ENCODE results near the gene OR2D2.

Gene OR2D2

GRCh38 chr11:6876914-6877313 is 15.4 kb downstream of the OR2D2 start:
- TF ChIP-seq, protein P1, sequence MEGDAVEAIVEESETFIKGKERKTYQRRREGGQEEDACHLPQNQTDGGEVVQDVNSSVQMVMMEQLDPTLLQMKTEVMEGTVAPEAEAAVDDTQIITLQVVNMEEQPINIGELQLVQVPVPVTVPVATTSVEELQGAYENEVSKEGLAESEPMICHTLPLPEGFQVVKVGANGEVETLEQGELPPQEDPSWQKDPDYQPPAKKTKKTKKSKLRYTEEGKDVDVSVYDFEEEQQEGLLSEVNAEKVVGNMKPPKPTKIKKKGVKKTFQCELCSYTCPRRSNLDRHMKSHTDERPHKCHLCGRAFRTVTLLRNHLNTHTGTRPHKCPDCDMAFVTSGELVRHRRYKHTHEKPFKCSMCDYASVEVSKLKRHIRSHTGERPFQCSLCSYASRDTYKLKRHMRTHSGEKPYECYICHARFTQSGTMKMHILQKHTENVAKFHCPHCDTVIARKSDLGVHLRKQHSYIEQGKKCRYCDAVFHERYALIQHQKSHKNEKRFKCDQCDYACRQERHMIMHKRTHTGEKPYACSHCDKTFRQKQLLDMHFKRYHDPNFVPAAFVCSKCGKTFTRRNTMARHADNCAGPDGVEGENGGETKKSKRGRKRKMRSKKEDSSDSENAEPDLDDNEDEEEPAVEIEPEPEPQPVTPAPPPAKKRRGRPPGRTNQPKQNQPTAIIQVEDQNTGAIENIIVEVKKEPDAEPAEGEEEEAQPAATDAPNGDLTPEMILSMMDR (IDR thresholded peaks at IDR 0.05): no peak
- Mint-ChIP-seq H3K27me3 (ENCODE audit: low read depth, poor library complexity) (no peaks in the 10 kb centered on the region), H3K36me3 (ENCODE audit: low read depth) (no peaks in the 10 kb centered on the region)

GRCh38 chr11:6876325-6876724 is 16.0 kb downstream of the OR2D2 start, which contains the start of gene OR10A4:
Gene OR10A4, plus strand, starts transcription at chr11:6876625. Its CDS starts 23 bp downstream, at chr11:6876648.
- H3K36me3 Mint-ChIP-seq (ENCODE audit: low read depth): no peaks in the 10 kb centered on the region
- no peak within 1 kb of the TSS for H3K27ac Mint-ChIP-seq
- H3K9me3 Mint-ChIP-seq: no peaks in the 10 kb centered on the region
- TF ChIP-seq, protein P1 (IDR thresholded peaks at IDR 0.05): no peak
- H3K4me1 Mint-ChIP-seq: no peaks in the 10 kb centered on the region
- H3K27me3 Mint-ChIP-seq (ENCODE audit: low read depth, poor library complexity): no peaks in the 10 kb centered on the region
- H3K4me3 Mint-ChIP-seq: no peak within 1 kb of the TSS
- DNase-seq: no peak

More at GRCh38 chr11:6876914-6877313, 15.4 kb downstream of the OR2D2 start:
- Mint-ChIP-seq H3K4me3 (no peak overlapping the region), H3K9me3 (no peaks in the 10 kb centered on the region), H3K4me1 (no peaks in the 10 kb centered on the region), H3K27ac (no peak overlapping the region)
- no peak for DNase-seq

DNA sequence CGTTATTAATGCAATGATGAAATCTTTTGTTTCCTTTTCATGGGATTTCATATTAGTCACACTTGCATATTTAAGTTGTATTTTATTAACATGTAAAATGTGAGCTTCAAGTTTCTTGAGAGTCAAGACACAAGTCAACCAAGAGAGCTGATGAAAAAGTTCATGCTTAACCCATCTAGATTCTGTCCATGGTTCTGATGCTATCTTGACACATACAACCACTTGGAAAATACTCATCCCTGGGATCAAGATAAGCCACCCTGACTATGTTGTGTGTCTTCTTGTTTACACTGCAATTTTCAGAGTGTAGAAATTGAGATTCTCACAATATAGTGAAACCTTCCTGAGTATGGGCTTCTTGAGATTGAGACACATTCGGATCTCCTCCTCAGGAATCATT is 16.5 kb downstream of the OR2D2 start:
- TF ChIP-seq, protein P1 (IDR thresholded peaks at IDR 0.05): no peak
- H3K27ac Mint-ChIP-seq: no peak overlapping the region
- H3K27me3 Mint-ChIP-seq (ENCODE audit: low read depth, poor library complexity): no peaks in the 10 kb centered on the region
- no peaks in the 10 kb centered on the region for H3K4me1 Mint-ChIP-seq
- no peaks in the 10 kb centered on the region for H3K36me3 Mint-ChIP-seq (ENCODE audit: low read depth)
- H3K4me3 Mint-ChIP-seq: no peak overlapping the region
- no peaks in the 10 kb centered on the region for H3K9me3 Mint-ChIP-seq
- no peak for DNase-seq

GRCh38 chr11:6871278-6871677 is 21.0 kb downstream of the OR2D2 start:
- no peaks in the 10 kb centered on the region for H3K4me1 Mint-ChIP-seq
- no peak for DNase-seq
- no peak overlapping the region for H3K4me3 Mint-ChIP-seq
- H3K36me3 Mint-ChIP-seq (ENCODE audit: low read depth): no peaks in the 10 kb centered on the region
- no peak overlapping the region for H3K27ac Mint-ChIP-seq
- H3K9me3 Mint-ChIP-seq: no peaks in the 10 kb centered on the region
- TF ChIP-seq, protein P1 (IDR thresholded peaks at IDR 0.05): no peak
- peaks cover 4% of the 10 kb centered on the region for H3K27me3 Mint-ChIP-seq (ENCODE audit: low read depth, poor library complexity)

GRCh38 chr11:6864438-6864837 is 27.9 kb downstream of the OR2D2 start:
- no peaks in the 10 kb centered on the region for H3K4me1 Mint-ChIP-seq
- H3K27ac Mint-ChIP-seq: no peak overlapping the region
- H3K36me3 Mint-ChIP-seq (ENCODE audit: low read depth): no peaks in the 10 kb centered on the region
- H3K9me3 Mint-ChIP-seq: peaks cover 10% of the 10 kb centered on the region
- H3K27me3 Mint-ChIP-seq (ENCODE audit: low read depth, poor library complexity): no peaks in the 10 kb centered on the region
- TF ChIP-seq, protein P1 (IDR thresholded peaks at IDR 0.05): no peak
- no peak overlapping the region for H3K4me3 Mint-ChIP-seq
- DNase-seq: no peak

- Mint-ChIP-seq H3K27ac (no peak within 1 kb of the TSS), H3K9me3 (peaks cover 10% of the 10 kb centered on the region), H3K27me3 (ENCODE audit: low read depth, poor library complexity) (no peaks in the 10 kb centered on the region), H3K4me3 (no peak within 1 kb of the TSS), H3K36me3 (ENCODE audit: low read depth) (no peaks in the 10 kb centered on the region), H3K4me1 (no peaks in the 10 kb centered on the region)
- TF ChIP-seq, protein P1 (IDR thresholded peaks at IDR 0.05): no peak
- DNase-seq: no peak
Observed at GRCh38 chr11:6862961-6863360, 29.3 kb downstream of the OR2D2 start, which contains the start of gene OR10A2. Gene OR10A2, plus strand, starts transcription at chr11:6863057. Its CDS starts 6,698 bp downstream, at chr11:6869755.
